ENCODE data around the gene CFAP77.

DNA sequence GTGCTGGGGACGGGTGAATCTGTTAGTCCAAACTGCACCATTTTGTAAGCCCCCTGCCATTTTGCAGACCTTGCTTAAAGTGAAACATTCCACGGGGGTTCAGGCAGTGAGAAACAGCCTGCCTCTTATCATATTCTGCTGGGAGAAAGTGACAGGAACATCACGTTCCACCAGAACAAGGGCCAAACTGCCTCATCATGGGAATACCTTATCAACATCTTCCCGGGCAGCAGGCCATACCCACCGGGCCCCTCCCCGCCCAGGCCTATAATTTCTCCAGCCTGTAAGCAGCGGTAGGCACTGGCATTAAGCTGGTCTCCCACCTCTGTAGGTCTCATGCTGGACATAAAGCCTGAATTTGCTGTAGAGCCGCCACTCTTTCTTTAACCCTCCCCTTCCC is 1.5 kb upstream of the CFAP77 start:
- TF ChIP-seq POLR2A (IDR thresholded peaks at IDR 0.05) (no peak), CTCF (IDR thresholded peaks at IDR 0.05) (no peak)
